H1 (cell line): ENCODE data around the gene TIMMDC1. TPM values are rescaled to one million over a fixed set of nuclear protein-coding genes. Genes with fewer than 3 reads are reported as not detected.
"Not testable (repeated sequence)": the region's sequence is repeated elsewhere in the genome, so short reads cannot be mapped to it uniquely, and the experiment has no call there.

ENCODE experiments used
- CTCF ChIA-PET: fragments of 300-600 bp; sonication (Branson Sonifier 250); formaldehyde crosslinking; loops from one replicate; lab custom pipeline; 2021; ENCODE audit not compliant: partially characterized antibody; lab: Charles Lee
- POLR2A ChIA-PET: fragments of 300-600 bp; sonication (Branson Sonifier 250); formaldehyde crosslinking; loops from one replicate; lab custom pipeline; 2021; ENCODE audit warnings: inconsistent platforms; ENCODE audit not compliant: partially characterized antibody; lab: Charles Lee
- DNase-seq, 2 experiments: peaks; one replicate each; pipeline versions ENCODE4 v3.0.0 to v3.0.0-alpha.2; 2010 to 2022; ENCODE audit warnings: low spot score in 2 of 2, low read depth in 1 of 2, mixed read lengths in 1 of 2
- FAIRE-seq: peaks from 2 replicates; lab custom pipeline; 2011; peaks lifted over from hg19 to GRCh38; lab: Jason Lieb, UNC
- H2AFZ ChIP-seq: 2 replicates; pipeline ENCODE4 v1.8.1; 2012; ENCODE audit warnings: low read length, inconsistent platforms
- H2AK5ac ChIP-seq: 2 replicates; pipeline ENCODE4 v1.6.1; 2013; ENCODE audit warnings: low read depth, low read length
- H2BK120ac ChIP-seq: replicated peaks from 2 replicates; pipeline ENCODE3; 2013; ENCODE audit warnings: low read depth, low read length, inconsistent platforms
- H2BK12ac ChIP-seq: 2 replicates; pipeline ENCODE4 v1.6.1; 2013; ENCODE audit warnings: low read depth, low read length
- H2BK15ac ChIP-seq: 2 replicates; pipeline ENCODE4 v1.6.1; 2013; ENCODE audit warnings: low read length
- H2BK20ac ChIP-seq: 2 replicates; pipeline ENCODE4 v1.6.1; 2013; ENCODE audit warnings: low read length
- H2BK5ac ChIP-seq: 2 replicates; pipeline ENCODE4 v1.6.1; 2013; ENCODE audit warnings: low read depth, low read length
- H3K14ac ChIP-seq: 2 replicates; pipeline ENCODE4 v1.6.1; 2013; ENCODE audit warnings: inconsistent platforms; ENCODE audit not compliant: insufficient read length
- H3K18ac ChIP-seq: 2 replicates; pipeline ENCODE4 v1.6.1; 2013; ENCODE audit warnings: low read length; ENCODE audit errors: extremely low read depth
- H3K23ac ChIP-seq: 2 replicates; pipeline ENCODE4 v1.6.1; 2013; ENCODE audit warnings: inconsistent platforms; ENCODE audit not compliant: insufficient read length
- H3K23me2 ChIP-seq: 2 replicates; pipeline ENCODE4 v1.6.1; 2013; ENCODE audit warnings: low read depth, low read length
- H3K27ac ChIP-seq: 2 replicates; pipeline ENCODE4 v1.6.1; 2011; ENCODE audit warnings: low read depth, low read length, inconsistent platforms
- H3K27me3 ChIP-seq, 4 experiments: replicated peaks in 1 of 4; 1 replicate in 1 of 4; 2 replicates in 3 of 4; pipeline versions ENCODE4 v1.6.1 to v1.8.1; 2011 to 2013; ENCODE audit warnings: low read length in 3 of 4, mild to moderate bottlenecking in 3 of 4, inconsistent platforms in 2 of 4, mixed read lengths in 2 of 4, moderate library complexity in 1 of 4; ENCODE audit not compliant: control insufficient read depth in 3 of 4, insufficient read depth in 3 of 4; ENCODE audit errors: extremely low read depth in 1 of 4
- H3K36me3 ChIP-seq, 4 experiments: 2 replicates each; pipeline versions ENCODE4 v1.6.1 to v1.8.1; 2011 to 2013; ENCODE audit warnings: mild to moderate bottlenecking in 4 of 4, low read length in 3 of 4, moderate library complexity in 2 of 4, control low read depth in 1 of 4, inconsistent platforms in 1 of 4; ENCODE audit not compliant: insufficient read depth in 4 of 4, control insufficient read depth in 2 of 4
- H3K4ac ChIP-seq: replicated peaks from 2 replicates; pipeline ENCODE3; 2013; ENCODE audit warnings: low read length, low read depth, mixed read lengths, inconsistent platforms; ENCODE audit not compliant: insufficient read length
- H3K4me1 ChIP-seq, 4 experiments: replicated peaks in 1 of 4; 1 replicate in 1 of 4; 2 replicates in 3 of 4; pipeline versions ENCODE4 v1.6.1 to v1.8.1; 2011 to 2013; ENCODE audit warnings: low read length in 3 of 4, inconsistent platforms in 2 of 4, mixed read lengths in 1 of 4; ENCODE audit not compliant: insufficient read depth in 4 of 4, control insufficient read depth in 3 of 4
- H3K4me2 ChIP-seq, 2 experiments: 2 replicates each; pipeline versions ENCODE4 v1.6.1 to v1.8.1; 2011 to 2013; ENCODE audit warnings: low read depth in 2 of 2, low read length in 2 of 2, control low read depth in 1 of 2, inconsistent platforms in 1 of 2, mild to moderate bottlenecking in 1 of 2; ENCODE audit not compliant: insufficient read depth in 1 of 2
- H3K4me3 ChIP-seq, 4 experiments: fragments of 200-600, 300-600 bp in 1 of 4; sonication (generic), shearing (Covaris generic), sonication (Bioruptor Twin) in 1 of 4; 2 replicates each; pipeline versions ENCODE4 v1.5.1 to v1.8.1; 2011 to 2016; ENCODE audit warnings: low read length in 4 of 4, low read depth in 3 of 4, control low read depth in 2 of 4, inconsistent platforms in 2 of 4, mild to moderate bottlenecking in 2 of 4, mixed read lengths in 1 of 4, moderate library complexity in 1 of 4; ENCODE audit not compliant: insufficient read depth in 2 of 4; ENCODE audit errors: extremely low read depth in 1 of 4
- H3K56ac ChIP-seq: replicated peaks from 2 replicates; pipeline ENCODE3; 2013; ENCODE audit warnings: low read depth, mild to moderate bottlenecking, mixed read lengths, low read length, inconsistent platforms; ENCODE audit not compliant: insufficient read length
- H3K79me1 ChIP-seq: 2 replicates; pipeline ENCODE4 v1.6.1; 2013; ENCODE audit warnings: low read depth, low read length, control low read depth
- H3K79me2 ChIP-seq, 2 experiments: 2 replicates each; pipeline versions ENCODE4 v1.6.1 to v1.8.1; 2012 to 2013; ENCODE audit warnings: low read length in 2 of 2, mild to moderate bottlenecking in 2 of 2, inconsistent platforms in 1 of 2; ENCODE audit not compliant: insufficient read depth in 2 of 2, control insufficient read depth in 1 of 2
- H3K9ac ChIP-seq, 4 experiments: replicated peaks in 1 of 4; 1 replicate in 1 of 4; 2 replicates in 3 of 4; pipeline versions ENCODE4 v1.6.1 to v1.8.1; 2011 to 2013; ENCODE audit warnings: low read depth in 3 of 4, low read length in 3 of 4, control low read depth in 2 of 4, mild to moderate bottlenecking in 2 of 4, moderate library complexity in 2 of 4, inconsistent platforms in 1 of 4; ENCODE audit errors: extremely low read depth in 1 of 4
- H3K9me3 ChIP-seq, 2 experiments: 2 replicates each; pipeline versions ENCODE4 v1.6.1 to v1.8.1; 2012 to 2013; ENCODE audit warnings: mild to moderate bottlenecking in 2 of 2, moderate library complexity in 2 of 2, control low read depth in 1 of 2, inconsistent platforms in 1 of 2, low read depth in 1 of 2, low read length in 1 of 2, mixed read lengths in 1 of 2; ENCODE audit not compliant: insufficient read depth in 2 of 2
- H4K20me1 ChIP-seq, 2 experiments: replicated peaks in 1 of 2; 2 replicates each; pipeline versions ENCODE3 to v1.8.1; 2011 to 2013; ENCODE audit warnings: inconsistent platforms in 2 of 2, low read length in 2 of 2, mild to moderate bottlenecking in 1 of 2; ENCODE audit not compliant: insufficient read depth in 2 of 2, control insufficient read depth in 1 of 2
- H4K5ac ChIP-seq: 2 replicates; pipeline ENCODE4 v1.6.1; 2013; ENCODE audit warnings: low read length, low read depth, mixed read lengths, inconsistent platforms; ENCODE audit not compliant: insufficient read length
- H4K8ac ChIP-seq: 2 replicates; pipeline ENCODE4 v1.8.0; 2013; ENCODE audit warnings: mild to moderate bottlenecking, moderate library complexity, low read length, inconsistent platforms; ENCODE audit not compliant: insufficient read depth; ENCODE audit errors: extremely low read depth
- H4K91ac ChIP-seq: replicated peaks from 2 replicates; pipeline ENCODE3; 2013; ENCODE audit warnings: low read length, mixed read lengths, inconsistent platforms; ENCODE audit not compliant: insufficient read length
- WGBS, 2 experiments: shearing (Covaris generic) in 1 of 2; methylation state at CpG; one replicate each; pipeline versions ENCODE4 v1.1.6 to v1.1.7; 2013 to 2015; ENCODE audit warnings: low lambda C conversion rate in 2 of 2, mixed read lengths in 2 of 2, inconsistent platforms in 1 of 2, low coverage in 1 of 2, missing lambda C conversion rate in 1 of 2; ENCODE audit not compliant: insufficient replicate concordance in 2 of 2, insufficient coverage in 1 of 2, insufficient read length in 1 of 2; ENCODE audit errors: extremely low coverage in 1 of 2, missing lambda C conversion rate in 1 of 2; 5-methylcytosine and 5-hydroxymethylcytosine counted together
- polyA plus RNA-seq, 7 experiments: library from polyadenylated mRNA; depleted of rRNA in 3 of 7; stranded (reverse) in 5 of 7; unstranded in 2 of 7; fragments of >200 nt in 5 of 7; fragments of 200-250 nt in 2 of 7; gene quantifications; 1 replicate in 5 of 7; 2 replicates in 1 of 7; 4 replicates in 1 of 7; pipeline versions ENCODE4 v1.2.1 to v1.2.3, GENCODE V29; 2011 to 2013; ENCODE audit warnings: missing spikeins in 2 of 7, mixed read lengths in 2 of 7
- total RNA-seq: library from RNA; stranded (reverse); fragmentation: NEBNext Ultra II Directional; extraction: Animal tissue kit (Norgen Biotek cat#: 25700); gene quantifications from 2 replicates; pipeline ENCODE4 v1.2.1, GENCODE V29; 2021

TIMMDC1 gene
- total and polyA plus RNA-seq, 2 of the 8 experiments (the other 6 are each of a cell fraction or from before 2014, with no cell fraction given): 80.7 to 128 TPM

GRCh38 chr3:119552928-119553327, 54.6 kb downstream of the TIMMDC1 start:
- H3K23ac ChIP-seq, H3K23me2 ChIP-seq, H3K14ac ChIP-seq, H3K9me3 ChIP-seq, H4K8ac ChIP-seq, H3K4me2 ChIP-seq, H2BK12ac ChIP-seq, DNase-seq, H4K20me1 ChIP-seq, H4K5ac ChIP-seq, H3K4ac ChIP-seq, H4K91ac ChIP-seq, H3K27me3 ChIP-seq, H2BK20ac ChIP-seq, H2BK5ac ChIP-seq, FAIRE-seq, POLR2A ChIA-PET, H3K27ac ChIP-seq, H2BK120ac ChIP-seq, H3K79me2 ChIP-seq, H3K56ac ChIP-seq, H3K36me3 ChIP-seq, H3K4me1 ChIP-seq, H2AFZ ChIP-seq, H2BK15ac ChIP-seq, H3K4me3 ChIP-seq, H3K18ac ChIP-seq, H3K9ac ChIP-seq, H3K79me1 ChIP-seq, H2AK5ac ChIP-seq: not testable (repeated sequence)
- CTCF ChIA-PET: interaction anchor here (1.3 kb wide), 1 partner anchor 17 kb away, joined by 3 read pairs; no protein-coding TSS in a partner anchor
- WGBS, 2 experiments: 89% methylated on average over 6 of the region's 6 CpGs; no CpG with 5 or more reads in 1 of the 2 experiments
